Spleen (tissue), 11 donors: ENCODE data around the gene JKAMP. TPM values are rescaled to one million over a fixed set of nuclear protein-coding genes. Genes with fewer than 3 reads are reported as not detected.
A peak's percentile ranks its signal among the peaks of the same experiment; 100 is the strongest.

Source experiments
- DNase-seq: peaks from one replicate; pipeline ENCODE4 v3.0.0-alpha.2; 2020
- H3K27ac ChIP-seq, 8 donors: fragments of 200-600 bp; sonication (generic) in 7 of 8; 1 replicate in 4 of 8; 2 replicates in 4 of 8; pipeline versions ENCODE4 v1.5.0 to v1.8.0; 2016 to 2021; ENCODE audit warnings: inconsistent platforms in 4 of 8, mild to moderate bottlenecking in 4 of 8, moderate library complexity in 1 of 8
- H3K27me3 ChIP-seq, 7 donors: fragments of 200-600 bp; sonication (generic) in 6 of 7; replicated peaks in 1 of 7; 1 replicate in 4 of 7; 2 replicates in 3 of 7; pipeline versions ENCODE4 v1.5.0 to v1.8.0; 2016 to 2021; ENCODE audit warnings: inconsistent platforms in 3 of 7, mild to moderate bottlenecking in 1 of 7
- H3K36me3 ChIP-seq, 6 donors: fragments of 200-600 bp; sonication (generic) in 5 of 6; 1 replicate in 4 of 6; 2 replicates in 2 of 6; pipeline versions ENCODE4 v1.5.0 to v1.8.0; 2016 to 2021; ENCODE audit warnings: inconsistent platforms in 2 of 6
- H3K4me1 ChIP-seq, 6 donors: fragments of 200-600 bp; sonication (generic) in 5 of 6; 1 replicate in 3 of 6; 2 replicates in 3 of 6; pipeline versions ENCODE4 v1.5.0 to v1.8.0; 2016 to 2021; ENCODE audit warnings: inconsistent platforms in 3 of 6
- H3K4me3 ChIP-seq, 8 donors: fragments of 200-600 bp; sonication (generic) in 7 of 8; 1 replicate in 4 of 8; 2 replicates in 4 of 8; pipeline versions ENCODE4 v1.5.0 to v1.8.0; 2016 to 2021; ENCODE audit warnings: inconsistent platforms in 4 of 8, mild to moderate bottlenecking in 4 of 8, moderate library complexity in 2 of 8
- H3K9me3 ChIP-seq, 8 donors: fragments of 200-600 bp; sonication (generic) in 7 of 8; 1 replicate in 4 of 8; 2 replicates in 4 of 8; pipeline versions ENCODE4 v1.5.0 to v1.8.0; 2016 to 2021; ENCODE audit warnings: inconsistent platforms in 4 of 8
- POLR2A ChIP-seq, 3 donors: fragments of 450-650 bp; IDR thresholded peaks; one replicate each; pipeline ENCODE4 v1.5.1; 2017; ENCODE audit warnings: antibody characterized with exemption in 3 of 3, mild to moderate bottlenecking in 1 of 3
- POLR2AphosphoS5 ChIP-seq, 3 donors: sonication (generic); formaldehyde crosslinking; IDR thresholded peaks; one replicate each; pipeline ENCODE4 v1.5.1; 2017; ENCODE audit warnings: antibody characterized with exemption in 3 of 3
- WGBS, 5 donors: extraction: QIAGEN DNeasy Blood & Tissue Kit in 3 of 5; methylation state at CpG; one replicate each; pipeline versions ENCODE4 v1.1.5 to v1.1.7; 2013 to 2018; 5-methylcytosine and 5-hydroxymethylcytosine counted together
- intact Hi-C: fragments of 100-400 bp; cut with DNase I; formaldehyde crosslinking; loops from one replicate; pipeline ENCODE4 v1.15.0; 2023; ENCODE audit warnings: low total_unique reads
- polyA plus RNA-seq, 3 donors: library from polyadenylated mRNA; stranded (reverse); fragments of 200-250 nt; gene quantifications; one replicate each; pipeline ENCODE4 v1.2.1, GENCODE V29; 2013
- total RNA-seq, 7 donors: library from RNA; depleted of rRNA in 3 of 7; stranded (reverse); fragments of >200 nt in 3 of 7; fragmentation: NEBNext Ultra II Directional in 4 of 7; extraction: Animal tissue kit (Norgen Biotek cat#: 25700) in 4 of 7; gene quantifications; one replicate each; pipeline versions ENCODE4 v1.1.0 to v1.2.1, GENCODE V29; 2016 to 2021
- TF ChIP-seq, protein P1 (sequence below), 11 experiments: fragments of 200-600 bp in 7 of 11; fragments of 450-650 bp in 4 of 11; sonication (generic) in 4 of 11; IDR thresholded peaks in 8 of 11; conservative IDR thresholded peaks in 3 of 11; 1 replicate in 7 of 11; 2 replicates in 4 of 11; pipeline versions ENCODE4 v1.4.0 to v1.8.0; 2016 to 2021; ENCODE audit warnings: antibody characterized with exemption in 11 of 11, inconsistent platforms in 4 of 11, mild to moderate bottlenecking in 1 of 11
- donor health status: healthy with polysubstance abuse.
- donor health status: DM: no; HTN: no; CAD: no; lungs with moderate emphysema.
- donor health status: DM: no; HTN: no; CAD: no.
- donor health status: Bipolar disorder and iron deficiency.
- donor health status: healthy.
- donor health status: DM: no; HTN: no; CAD: no.
- donor health status: DM: yes; HTN: yes; CAD: no.

Gene JKAMP
- total and polyA plus RNA-seq, 10 donors: 18.9 to 92.2 (median 36.5) TPM

GRCh38 chr14:59465316-59466135 lies 18.8 kb upstream of the JKAMP start, which contains the start of gene GPR135:
GPR135 (minus strand) TSS chr14:59465380; CDS start chr14:59465226, 154 bp downstream.
- TF ChIP-seq POLR2AphosphoS5 (IDR thresholded peaks at IDR 0.05) (peak in 1 of 3 donors; percentile 39), POLR2A (IDR thresholded peaks at IDR 0.05) (no peak)
- TF ChIP-seq, protein P1, sequence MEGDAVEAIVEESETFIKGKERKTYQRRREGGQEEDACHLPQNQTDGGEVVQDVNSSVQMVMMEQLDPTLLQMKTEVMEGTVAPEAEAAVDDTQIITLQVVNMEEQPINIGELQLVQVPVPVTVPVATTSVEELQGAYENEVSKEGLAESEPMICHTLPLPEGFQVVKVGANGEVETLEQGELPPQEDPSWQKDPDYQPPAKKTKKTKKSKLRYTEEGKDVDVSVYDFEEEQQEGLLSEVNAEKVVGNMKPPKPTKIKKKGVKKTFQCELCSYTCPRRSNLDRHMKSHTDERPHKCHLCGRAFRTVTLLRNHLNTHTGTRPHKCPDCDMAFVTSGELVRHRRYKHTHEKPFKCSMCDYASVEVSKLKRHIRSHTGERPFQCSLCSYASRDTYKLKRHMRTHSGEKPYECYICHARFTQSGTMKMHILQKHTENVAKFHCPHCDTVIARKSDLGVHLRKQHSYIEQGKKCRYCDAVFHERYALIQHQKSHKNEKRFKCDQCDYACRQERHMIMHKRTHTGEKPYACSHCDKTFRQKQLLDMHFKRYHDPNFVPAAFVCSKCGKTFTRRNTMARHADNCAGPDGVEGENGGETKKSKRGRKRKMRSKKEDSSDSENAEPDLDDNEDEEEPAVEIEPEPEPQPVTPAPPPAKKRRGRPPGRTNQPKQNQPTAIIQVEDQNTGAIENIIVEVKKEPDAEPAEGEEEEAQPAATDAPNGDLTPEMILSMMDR (IDR thresholded peaks at IDR 0.05 in 8 of 11, conservative IDR thresholded peaks at IDR 0.05 in 3 of 11): no peak
- DNase-seq: peak; percentile 86
- Histone ChIP-seq H3K4me1 (peaks cover 7 to 21% (median 10%) of the 10 kb centered on the region in 6 donors), H3K27ac (peak within 1 kb of the TSS in 7 of 8 donors; percentile 4 to 67 (median 46)), H3K4me3 (peak within 1 kb of the TSS; percentile 57 to 91 (median 64)), H3K9me3 (no peaks in the 10 kb centered on the region), H3K27me3 (peaks cover 0 to 23% (median 0%) of the 10 kb centered on the region in 7 donors), H3K36me3 (peaks cover 0 to 9% (median 0%) of the 10 kb centered on the region in 6 donors)
- 19 to 29% (median 21%) methylated on average over 26 to 40 of the region's 40 CpGs for WGBS, 5 donors
- intact Hi-C loops: no loop called here

DNA sequence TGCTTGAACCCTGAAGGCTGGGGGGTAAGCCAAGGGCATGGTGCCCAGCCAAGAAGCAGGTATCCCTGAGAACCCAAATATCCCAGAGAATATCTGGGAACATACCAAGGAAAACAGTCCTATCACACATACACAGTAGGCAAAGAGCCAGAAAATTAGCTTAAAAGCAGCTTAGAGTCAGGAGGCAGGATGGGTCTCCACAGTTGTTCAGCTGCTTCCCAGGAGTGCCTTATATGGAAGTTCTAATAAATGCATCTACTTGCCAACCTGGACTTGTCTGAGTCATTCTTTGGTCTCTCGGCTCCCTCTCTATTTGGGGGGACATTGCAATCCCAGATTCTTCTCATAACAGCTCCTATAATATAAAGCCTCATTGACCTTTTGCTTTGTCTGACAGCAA lies 10.1 kb upstream of the JKAMP start:
- Histone ChIP-seq H3K27ac (no peak overlapping the region), H3K36me3 (peaks cover 0 to 87% (median 34%) of the 10 kb centered on the region in 6 donors)

DNA sequence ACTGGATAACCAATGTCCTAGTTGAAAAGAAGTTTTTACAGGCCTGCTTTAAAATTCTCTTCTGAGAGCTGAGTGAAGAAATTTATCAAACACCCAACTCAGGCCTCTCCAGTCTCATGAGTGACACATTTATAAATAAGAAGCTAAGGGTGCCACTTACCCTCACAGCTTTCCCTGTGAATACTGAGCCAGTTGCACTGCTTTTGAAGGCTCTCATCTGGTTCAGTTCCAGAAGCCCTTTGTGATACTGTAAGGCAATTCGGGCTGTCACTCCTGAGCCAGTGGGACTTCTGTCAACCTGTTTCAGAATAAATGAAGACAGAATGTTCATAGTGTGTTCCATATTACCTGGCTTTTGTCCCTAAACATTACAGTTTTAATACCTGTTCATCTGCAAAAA lies 8.6 kb upstream of the JKAMP start:
- WGBS, 5 donors: 93 to 100% (median 99%) methylated on average over 1 of the region's 1 CpG
- Histone ChIP-seq H3K27ac (no peak overlapping the region), H3K4me1 (peaks cover 0 to 12% (median 7%) of the 10 kb centered on the region in 6 donors), H3K36me3 (peaks cover 0 to 79% (median 34%) of the 10 kb centered on the region in 6 donors), H3K27me3 (no peaks in the 10 kb centered on the region), H3K9me3 (no peaks in the 10 kb centered on the region), H3K4me3 (no peak overlapping the region)
- TF ChIP-seq POLR2A (IDR thresholded peaks at IDR 0.05): no peak
- no peak for TF ChIP-seq POLR2AphosphoS5 (IDR thresholded peaks at IDR 0.05)
- TF ChIP-seq, protein P1 (IDR thresholded peaks at IDR 0.05 in 8 of 11, conservative IDR thresholded peaks at IDR 0.05 in 3 of 11): no peak
- no peak for DNase-seq
- intact Hi-C loops: no loop called here

More for the DNA sequence above, 10.1 kb upstream of the JKAMP start:
- Histone ChIP-seq H3K4me3 (no peak overlapping the region), H3K9me3 (no peaks in the 10 kb centered on the region), H3K27me3 (no peaks in the 10 kb centered on the region), H3K4me1 (no peaks in the 10 kb centered on the region)
- TF ChIP-seq POLR2A (IDR thresholded peaks at IDR 0.05): no peak
- TF ChIP-seq, protein P1 (IDR thresholded peaks at IDR 0.05 in 8 of 11, conservative IDR thresholded peaks at IDR 0.05 in 3 of 11): no peak
- TF ChIP-seq POLR2AphosphoS5 (IDR thresholded peaks at IDR 0.05): no peak
- 84 to 86% (median 86%) methylated on average over 1 of the region's 1 CpG for WGBS, 5 donors
- intact Hi-C loops: no loop called here
- DNase-seq: no peak

DNA sequence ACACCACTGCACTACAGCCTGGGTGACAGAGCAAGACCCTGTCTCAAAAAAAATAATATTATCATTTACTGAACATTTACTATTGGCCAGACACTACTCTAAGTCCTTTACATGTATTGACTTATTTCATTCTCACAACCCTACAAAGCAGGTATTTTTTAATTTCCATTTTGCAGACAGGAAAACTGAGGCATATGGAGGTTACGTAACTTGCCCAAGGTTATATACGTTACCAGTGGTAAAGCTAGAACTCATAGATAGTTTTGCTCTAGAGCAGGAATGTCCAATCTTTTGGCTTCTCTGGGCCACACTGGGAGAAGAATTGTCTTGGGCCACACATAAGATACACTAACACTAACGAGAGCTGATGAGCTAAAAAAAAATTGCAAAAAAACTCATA lies 5.8 kb upstream of the JKAMP start:
- TF ChIP-seq, protein P1 (IDR thresholded peaks at IDR 0.05 in 8 of 11, conservative IDR thresholded peaks at IDR 0.05 in 3 of 11): no peak
- TF ChIP-seq POLR2AphosphoS5 (IDR thresholded peaks at IDR 0.05): no peak
- TF ChIP-seq POLR2A (IDR thresholded peaks at IDR 0.05): no peak
- no peak overlapping the region for H3K4me3 ChIP-seq
- intact Hi-C loops: no loop called here
- no peaks in the 10 kb centered on the region for H3K9me3 ChIP-seq
- peaks cover 0 to 56% (median 21%) of the 10 kb centered on the region in 6 donors for H3K36me3 ChIP-seq
- H3K27ac ChIP-seq: no peak overlapping the region
- no peak for DNase-seq
- WGBS, 5 donors: 92 to 98% (median 93%) methylated on average over 3 of the region's 3 CpGs
- H3K27me3 ChIP-seq: no peaks in the 10 kb centered on the region
- H3K4me1 ChIP-seq: peaks cover 20 to 40% (median 35%) of the 10 kb centered on the region in 6 donors
